HG02642 (cell line): Measurements from ENCODE around the gene PRXL2A.
"Not testable (repeated sequence)": the region's sequence is repeated elsewhere in the genome, so short reads cannot be mapped to it uniquely, and the experiment has no call there.

Experiments
- ATAC-seq: cut with Tn5 transposase; IDR thresholded peaks from one replicate; pipeline ENCODE4 v1.9.1; 2021; ENCODE audit warnings: mild to moderate bottlenecking; ENCODE audit not compliant: unreplicated experiment, poor library complexity

PRXL2A gene

DNA sequence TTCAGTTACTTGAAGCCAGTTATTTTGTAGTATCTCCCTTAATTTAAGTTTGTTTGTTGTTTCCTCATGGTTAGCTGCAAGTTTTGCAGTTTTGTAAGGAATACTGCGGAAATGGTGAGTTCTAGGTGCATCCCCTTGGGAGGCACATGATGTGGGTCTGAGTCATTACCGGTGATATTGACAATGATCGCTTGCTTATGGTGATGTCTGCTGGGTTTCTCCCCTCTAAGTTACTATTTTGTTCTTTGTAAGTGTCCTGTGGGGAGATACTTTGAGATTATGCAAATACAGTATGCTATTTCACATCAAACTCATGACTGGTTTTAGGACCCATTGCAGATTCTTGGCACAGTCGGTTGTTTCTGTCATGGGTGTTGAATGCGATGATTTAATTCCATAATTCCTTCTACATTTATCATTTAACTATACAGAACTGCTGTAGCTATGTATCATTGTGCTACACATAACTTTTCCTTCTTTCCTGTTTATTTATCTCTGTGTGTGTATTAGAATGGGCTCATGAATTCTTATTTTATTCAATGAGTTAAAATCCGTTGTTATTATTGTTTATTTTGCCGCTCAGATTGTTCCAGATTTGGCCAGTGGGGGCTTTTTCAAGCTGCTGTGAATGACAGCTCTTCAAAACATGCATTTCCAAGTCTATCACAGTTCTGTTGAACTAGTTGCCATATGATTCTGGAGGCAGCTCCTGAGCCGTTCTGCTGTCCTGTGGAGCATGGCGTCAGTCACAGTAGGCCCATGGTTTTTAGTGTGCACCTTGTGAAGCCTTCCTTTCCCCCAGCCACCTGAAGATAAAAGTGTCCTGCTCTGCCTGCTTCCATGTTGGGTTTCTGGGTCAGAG, 64.1 kb downstream of the PRXL2A start:
- ATAC-seq, result peak; percentile 85

DNA sequence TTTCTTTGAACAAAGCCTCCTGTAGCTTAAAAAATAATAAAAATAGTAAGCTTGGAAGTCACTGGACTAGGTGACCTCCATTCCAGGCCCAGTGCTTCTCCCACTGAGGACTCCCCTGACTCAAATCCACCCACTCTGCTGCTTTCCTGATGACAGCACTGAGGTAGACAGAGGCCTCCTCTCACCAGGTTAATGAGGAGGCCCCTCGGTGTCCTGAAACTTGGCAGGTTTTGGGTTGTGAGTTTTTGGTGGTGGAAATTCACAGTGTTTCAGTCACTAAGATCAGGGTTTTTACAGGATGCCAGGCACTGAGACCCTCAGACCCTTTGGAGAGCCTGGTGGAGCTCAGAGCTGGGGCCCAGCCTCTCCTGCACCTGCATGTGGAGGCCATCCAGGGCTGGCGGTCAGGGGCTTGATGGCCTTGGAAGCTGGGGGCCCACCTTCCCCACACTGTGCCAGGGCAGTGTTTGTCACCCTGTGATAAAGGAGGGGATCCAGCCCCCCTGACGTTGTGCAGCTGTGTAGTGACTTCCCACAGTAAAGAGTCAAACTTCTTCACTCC, 64.8 kb downstream of the PRXL2A start:
- no peak for ATAC-seq

DNA sequence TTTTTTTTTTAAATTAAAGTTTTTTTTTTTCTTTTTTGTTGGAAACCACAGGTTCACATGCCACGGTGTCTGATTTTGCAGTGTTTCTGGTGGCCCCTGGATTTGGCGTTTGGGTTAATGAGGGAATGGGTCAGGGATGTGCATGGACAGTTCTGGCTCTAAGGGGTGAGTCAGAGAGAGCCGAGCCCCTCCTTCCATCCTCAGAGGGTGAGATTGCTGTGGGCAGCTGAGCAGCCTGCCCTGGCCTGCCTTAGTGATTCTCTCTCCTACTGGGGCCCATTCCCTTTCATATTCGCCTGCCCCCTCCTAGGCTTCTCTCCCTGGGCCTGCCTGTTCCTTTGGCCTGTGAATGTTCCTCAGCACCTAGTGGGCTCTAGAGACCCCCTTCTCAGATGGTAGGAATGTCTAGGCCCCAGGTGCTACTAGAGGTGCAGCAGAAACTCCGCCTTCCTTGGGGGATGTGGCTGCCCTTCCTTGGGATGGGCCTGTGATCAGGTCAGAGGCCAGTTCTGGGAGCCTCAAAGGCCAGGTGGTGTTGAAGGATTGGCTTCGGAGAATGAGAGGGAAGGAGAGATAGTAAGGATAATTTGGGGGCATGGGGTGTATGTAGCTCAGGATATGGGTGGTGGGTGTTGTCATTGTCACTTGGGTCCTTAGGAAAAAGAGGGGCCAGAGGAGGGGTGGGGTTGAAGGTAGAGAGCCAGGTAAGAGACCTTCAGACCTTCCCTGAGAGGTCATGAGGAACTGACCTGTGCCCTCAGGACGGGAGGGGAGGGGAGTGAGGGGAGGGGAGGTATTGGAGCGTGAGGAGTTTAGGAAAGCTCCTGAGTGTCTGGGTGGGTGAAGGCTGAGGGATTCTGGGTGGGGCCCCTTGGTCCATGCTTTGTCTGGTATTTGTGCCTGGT, 65.6 kb downstream of the PRXL2A start:
- no peak for ATAC-seq

DNA sequence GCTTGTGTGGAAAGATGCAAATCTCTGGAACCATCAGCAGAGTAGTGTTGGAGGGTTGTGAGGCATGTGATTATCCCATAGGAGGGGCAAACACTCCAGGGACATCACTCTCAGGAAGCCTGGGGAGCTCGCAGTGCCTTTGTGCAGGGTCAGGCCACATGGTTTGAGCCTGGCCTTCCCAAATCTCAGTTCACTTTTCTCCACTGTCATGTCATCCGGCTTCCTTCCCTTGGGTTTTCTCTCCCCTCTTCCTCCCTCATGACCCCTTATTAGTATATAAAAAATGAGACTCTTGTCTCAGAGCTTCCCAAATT, 66.2 kb downstream of the PRXL2A start:
- ATAC-seq, result no peak

DNA sequence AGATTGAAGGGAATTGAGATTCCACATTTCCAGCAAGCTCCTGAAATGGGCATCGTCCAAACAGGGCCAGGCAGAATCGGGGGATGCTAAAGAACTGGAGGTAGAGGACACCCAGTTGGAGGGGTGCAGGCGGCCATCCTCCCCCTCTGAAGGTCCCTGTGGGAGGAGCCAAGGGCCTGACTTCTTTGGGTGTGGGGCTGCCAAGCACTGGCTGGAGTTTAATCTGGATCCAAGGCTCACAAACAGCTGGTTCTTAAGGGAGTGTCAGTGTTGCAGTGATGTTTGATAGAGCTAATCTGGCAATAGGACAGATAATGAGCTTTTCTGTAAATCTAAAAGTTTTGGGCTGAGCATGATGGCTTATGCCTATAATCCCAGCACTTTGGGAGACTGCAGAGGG, 66.6 kb downstream of the PRXL2A start:
- ATAC-seq, result no peak

DNA sequence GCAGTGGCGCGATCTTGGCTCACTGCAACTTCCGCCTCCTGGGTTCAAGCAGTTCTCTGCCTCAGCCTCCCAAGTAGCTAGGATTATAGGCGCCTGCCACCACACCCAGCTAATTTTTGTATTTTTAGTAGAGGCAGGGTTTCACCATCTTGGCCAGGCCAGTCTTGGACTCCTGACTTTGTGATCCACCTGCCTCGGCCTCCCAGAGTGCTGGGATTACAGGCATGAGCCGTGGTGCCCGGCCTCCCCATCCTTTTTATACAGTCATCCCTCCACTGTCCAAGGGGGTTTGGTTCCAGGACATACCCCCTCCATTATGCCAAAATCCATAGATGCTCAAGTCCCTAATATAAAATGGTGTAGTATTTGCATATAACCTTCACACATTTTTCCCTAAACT, 67.3 kb downstream of the PRXL2A start:
- ATAC-seq, result not testable (repeated sequence)

DNA sequence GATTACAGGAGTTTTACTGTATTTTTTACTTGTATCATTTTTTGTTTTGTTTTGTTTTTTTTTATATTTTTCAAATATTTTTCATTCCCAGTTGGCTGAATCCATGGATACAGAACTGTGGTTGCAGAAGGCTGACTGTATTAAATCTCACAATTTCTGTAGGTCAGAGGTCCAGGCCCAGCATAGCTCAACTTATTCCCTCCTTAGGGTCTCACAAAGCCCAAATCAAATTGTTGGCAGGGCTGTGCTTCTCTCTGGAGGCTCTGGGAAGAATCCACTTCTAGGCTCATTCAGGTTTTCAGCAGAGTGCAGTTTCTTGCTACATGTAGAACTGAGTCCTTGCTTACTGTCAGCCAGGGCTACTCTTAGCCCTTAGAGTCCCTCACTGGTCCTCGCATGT, 68.3 kb downstream of the PRXL2A start:
- ATAC-seq, result no peak

DNA sequence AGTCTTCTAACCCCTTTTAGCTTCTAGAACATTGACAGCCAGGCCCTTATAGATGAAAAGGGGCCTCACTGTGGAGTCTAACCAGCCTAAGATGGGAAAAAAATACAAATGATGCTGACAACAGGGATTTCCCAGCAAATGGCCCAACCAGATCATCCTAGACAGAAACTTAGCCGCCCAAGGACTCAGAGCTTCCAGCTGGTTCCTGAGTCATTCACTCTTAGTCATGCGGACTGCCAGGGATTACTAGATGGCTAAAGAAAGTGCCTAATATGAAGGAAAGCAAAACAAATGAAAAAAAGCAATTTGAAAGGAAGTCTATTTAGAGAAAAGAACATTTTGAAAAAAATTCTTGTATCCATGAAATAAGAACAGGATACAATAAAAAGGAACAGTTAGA, 69.5 kb downstream of the PRXL2A start:
- ATAC-seq, result no peak

DNA sequence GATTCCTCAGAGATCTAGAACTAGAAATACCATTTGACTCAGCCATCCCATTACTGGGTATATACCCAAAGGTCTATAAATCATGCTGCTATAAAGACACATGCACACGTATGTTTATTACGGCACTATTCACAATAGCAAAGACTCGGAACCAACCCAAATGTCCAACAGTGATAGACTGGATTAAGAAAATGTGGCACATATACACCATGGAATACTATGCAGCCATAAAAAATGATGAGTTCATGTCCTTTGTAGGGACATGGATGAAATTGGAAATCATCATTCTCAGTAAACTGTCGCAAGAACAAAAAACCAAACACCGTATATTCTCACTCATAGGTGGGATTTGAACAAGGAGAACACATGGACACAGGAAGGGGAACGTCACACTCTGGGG, 72.0 kb downstream of the PRXL2A start:
- not testable (repeated sequence) for ATAC-seq

DNA sequence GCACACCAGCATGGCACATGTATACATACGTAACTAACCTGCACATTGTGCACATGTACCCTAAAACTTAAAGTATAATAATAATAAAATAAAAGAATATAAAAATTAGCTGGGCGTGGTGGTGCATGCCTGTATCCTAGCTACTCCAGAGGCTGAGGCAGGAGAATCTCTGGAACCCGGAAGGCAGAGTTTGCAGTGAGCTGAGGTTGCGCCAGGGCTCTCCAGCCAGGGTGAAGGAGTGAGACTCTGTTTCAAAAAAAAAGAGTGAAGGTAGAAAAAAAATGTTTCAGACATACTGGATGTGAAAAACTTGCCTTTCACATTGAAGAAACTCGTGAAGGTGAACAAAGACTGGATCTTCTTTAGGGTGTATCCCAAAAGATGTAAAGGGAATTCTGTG, 72.5 kb downstream of the PRXL2A start:
- no peak for ATAC-seq

DNA sequence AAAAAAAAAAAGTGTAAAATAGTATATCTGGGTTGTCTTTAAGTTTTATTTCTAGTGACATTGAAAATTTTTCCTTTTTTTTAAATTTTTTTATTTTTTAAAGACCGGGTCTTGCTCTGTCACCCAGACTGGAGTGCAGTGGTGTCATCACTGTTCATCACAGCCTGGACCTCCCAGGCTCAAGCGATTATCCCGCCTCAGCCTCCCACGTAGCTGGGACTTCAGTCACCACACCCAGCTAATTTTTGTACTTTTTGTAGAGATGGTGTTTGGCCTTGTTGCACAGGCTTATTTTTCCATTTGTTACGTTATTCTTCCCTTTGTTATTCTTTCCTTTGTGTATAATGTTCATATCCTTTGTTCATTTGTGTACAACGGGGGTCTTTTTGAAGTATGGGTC, 75.9 kb downstream of the PRXL2A start:
- no peak for ATAC-seq

DNA sequence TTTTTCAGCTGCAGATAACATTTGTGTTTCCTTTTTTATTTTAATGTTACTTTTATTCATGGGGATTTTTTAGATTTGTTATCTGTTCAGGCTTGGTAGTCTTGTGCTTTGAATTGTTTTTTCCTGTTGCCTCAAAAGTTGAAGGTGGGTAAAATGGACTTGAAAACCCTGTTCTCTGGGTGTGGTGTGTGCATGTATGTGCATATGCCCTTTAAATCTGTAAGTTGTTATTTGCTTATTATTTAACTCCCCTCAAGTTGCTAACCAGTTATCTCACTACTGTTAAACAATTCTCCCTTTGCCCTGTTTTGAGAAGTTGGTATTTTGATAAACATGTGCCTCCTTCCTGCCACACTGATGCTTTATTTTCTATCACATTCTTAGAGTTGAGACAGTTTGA, 76.3 kb downstream of the PRXL2A start:
- no peak for ATAC-seq

DNA sequence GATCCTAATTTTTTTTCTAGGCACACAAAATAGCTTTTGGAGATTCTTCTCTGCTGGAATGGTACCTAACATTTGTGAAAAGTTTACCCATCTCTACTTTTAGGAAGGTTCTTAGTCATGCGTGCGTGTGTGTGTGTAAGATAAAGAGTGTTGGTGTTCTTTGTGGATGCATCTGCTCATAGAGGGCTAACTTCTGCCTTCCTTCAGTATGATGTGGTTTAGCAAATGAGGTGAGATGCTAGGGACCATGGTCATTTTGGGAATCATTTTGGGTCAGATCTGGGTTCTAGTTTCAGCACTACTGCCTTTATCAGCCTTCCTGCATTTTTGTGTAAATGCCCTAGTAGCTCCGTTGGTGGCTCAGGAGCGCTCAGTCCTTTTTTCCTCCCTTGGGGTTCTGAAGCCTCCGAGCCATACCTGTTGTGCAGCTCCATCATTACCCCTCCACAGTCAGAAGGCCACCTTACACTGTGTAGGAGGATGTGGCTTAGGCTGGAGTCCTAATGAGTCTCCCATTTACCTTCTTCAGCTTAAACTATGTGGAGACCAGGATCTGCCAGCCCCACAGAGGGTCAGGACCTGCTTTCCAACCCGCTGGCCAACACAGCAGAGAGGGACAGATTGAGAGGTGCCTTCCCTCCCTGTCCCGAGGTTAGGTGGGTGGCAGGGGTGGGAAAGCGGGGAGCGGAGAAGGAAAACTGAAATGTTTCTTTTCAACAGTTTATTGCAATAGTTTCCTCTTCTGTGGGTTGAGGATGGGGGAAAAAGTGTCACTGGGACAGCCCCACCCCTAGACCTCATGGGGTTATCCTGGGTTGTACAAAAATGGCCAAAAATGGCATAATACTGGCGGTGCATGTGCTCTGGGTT, 77.0 kb downstream of the PRXL2A start:
- no peak for ATAC-seq

DNA sequence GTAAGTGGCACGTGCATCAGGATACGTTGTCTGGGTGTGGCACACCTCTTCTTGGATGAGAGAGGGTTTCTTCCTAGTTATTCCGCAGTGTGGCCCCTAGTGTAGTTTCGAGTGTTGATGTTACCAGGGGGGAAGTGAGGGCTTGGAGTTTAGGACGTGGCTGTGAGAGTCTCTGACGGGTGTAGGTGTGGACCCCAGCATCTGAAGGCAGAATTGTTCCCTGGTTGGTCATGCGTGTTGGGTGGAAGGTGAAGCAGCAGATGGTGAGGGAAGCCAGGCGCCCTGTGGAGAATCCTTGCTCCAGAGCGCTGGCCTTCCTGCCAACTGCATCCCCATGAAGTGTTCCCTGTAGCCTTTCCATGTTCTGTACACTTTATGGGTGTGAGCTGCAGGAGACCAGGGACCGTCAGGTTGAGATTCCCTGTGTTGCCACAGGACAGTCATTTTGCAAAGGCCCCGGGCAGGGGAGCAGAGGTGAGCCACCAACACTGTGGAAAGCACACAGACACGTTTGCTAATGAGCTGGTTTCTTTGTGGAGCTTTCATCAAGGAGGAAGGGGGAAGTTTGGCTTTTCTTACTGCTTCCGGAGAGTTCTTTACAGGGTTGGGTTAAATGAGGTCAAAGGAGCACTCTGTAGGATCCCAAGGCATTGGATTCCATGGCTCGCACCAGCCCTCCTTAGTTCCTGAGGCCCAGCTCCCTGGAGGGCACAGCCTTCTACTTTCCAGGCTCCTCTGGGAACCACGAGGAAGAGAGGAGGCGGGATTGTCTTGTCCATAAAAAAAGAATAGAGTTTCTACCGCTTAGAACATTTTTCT, 77.8 kb downstream of the PRXL2A start:
- ATAC-seq, result no peak
